GM23338 (cell line): ENCODE results near the gene PKD2L2. TPM values are rescaled to one million over a fixed set of nuclear protein-coding genes. Genes with fewer than 3 reads are reported as not detected.

Source experiments
- ATAC-seq: fragments of 200-7000 bp; cut with Tn5 transposase; 3 replicates; pipeline ENCODE4 v1.9.1; 2020
- DNase-seq: peaks from one replicate; pipeline ENCODE4 v3.0.0-alpha.2; 2015; ENCODE audit warnings: low spot score
- H2AFZ ChIP-seq: fragments of 200-600 bp; sonication (generic); 2 replicates; pipeline ENCODE4 v1.8.0; 2016; ENCODE audit warnings: antibody characterized with exemption, mild to moderate bottlenecking, moderate library complexity
- H3F3A ChIP-seq: fragments of 200-600 bp; sonication (generic); replicated peaks from 2 replicates; pipeline ENCODE4 v1.8.0; 2017; ENCODE audit warnings: antibody characterized with exemption, mixed run types, low read depth
- H3K27ac ChIP-seq: fragments of 200-600 bp; sonication (generic); 2 replicates; pipeline ENCODE4 v1.6.1; 2016; ENCODE audit warnings: low read depth
- H3K27me3 ChIP-seq: fragments of 200-600 bp; sonication (generic); 2 replicates; pipeline ENCODE4 v1.8.0; 2016; ENCODE audit warnings: mild to moderate bottlenecking, mixed run types, moderate library complexity; ENCODE audit not compliant: insufficient read depth
- H3K36me3 ChIP-seq: fragments of 200-600 bp; sonication (generic); 2 replicates; pipeline ENCODE4 v1.8.0; 2016; ENCODE audit warnings: mild to moderate bottlenecking; ENCODE audit not compliant: insufficient read depth
- H3K4me1 ChIP-seq: fragments of 200-600 bp; sonication (generic); 2 replicates; pipeline ENCODE4 v1.8.0; 2016; ENCODE audit warnings: mild to moderate bottlenecking, moderate library complexity; ENCODE audit not compliant: insufficient read depth
- H3K4me2 ChIP-seq: fragments of 200-600 bp; sonication (generic); 2 replicates; pipeline ENCODE4 v1.7.1; 2017; ENCODE audit warnings: mixed run types
- H3K4me3 ChIP-seq: fragments of 200-600 bp; sonication (generic); 2 replicates; pipeline ENCODE4 v1.6.1; 2016; ENCODE audit warnings: mixed run types
- H3K79me2 ChIP-seq: fragments of 200-600 bp; sonication (generic); replicated peaks from 2 replicates; pipeline ENCODE4 v1.8.0; 2017; ENCODE audit warnings: mild to moderate bottlenecking; ENCODE audit not compliant: insufficient read depth
- H3K9me2 ChIP-seq: fragments of 200-600 bp; sonication (generic); 2 replicates; pipeline ENCODE4 v1.8.0; 2017; ENCODE audit not compliant: insufficient read depth
- H4K20me1 ChIP-seq: fragments of 200-600 bp; sonication (generic); replicated peaks from 2 replicates; pipeline ENCODE4 v1.8.0; 2017; ENCODE audit warnings: mild to moderate bottlenecking; ENCODE audit not compliant: insufficient read depth
- H3K27ac Mint-ChIP-seq: 2 replicates; pipeline ENCODE4 v1.8.0; 2020; ENCODE audit warnings: inconsistent platforms, mild to moderate bottlenecking, moderate library complexity, mixed read lengths
- H3K27me3 Mint-ChIP-seq: 3 replicates; pipeline ENCODE4 v1.8.0; 2022; ENCODE audit warnings: low read depth, mild to moderate bottlenecking, moderate library complexity, mixed read lengths, inconsistent platforms; ENCODE audit not compliant: insufficient read depth, poor library complexity
- H3K36me3 Mint-ChIP-seq: 3 replicates; pipeline ENCODE4 v1.8.0; 2021; ENCODE audit warnings: low read depth, mild to moderate bottlenecking, inconsistent platforms, moderate library complexity, mixed read lengths
- H3K4me1 Mint-ChIP-seq: 3 replicates; pipeline ENCODE4 v1.8.0; 2020; ENCODE audit warnings: mild to moderate bottlenecking, inconsistent platforms, mixed read lengths
- H3K4me3 Mint-ChIP-seq: 3 replicates; pipeline ENCODE4 v1.8.0; 2021; ENCODE audit warnings: moderate library complexity, mild to moderate bottlenecking, inconsistent platforms, mixed read lengths
- H3K9me3 Mint-ChIP-seq: 3 replicates; pipeline ENCODE4 v1.8.0; 2020; ENCODE audit warnings: moderate library complexity, mild to moderate bottlenecking, inconsistent platforms, mixed read lengths
- CREB1 ChIP-seq: fragments of 250-450 bp; sonication (Bioruptor Pico); IDR thresholded peaks from 2 replicates; pipeline ENCODE4 v1.5.0; 2020; ENCODE audit warnings: low read depth, mild to moderate bottlenecking, moderate library complexity
- EZH2 ChIP-seq: fragments of 200-600 bp; sonication (generic); IDR thresholded peaks from one replicate; pipeline ENCODE4 v1.8.0; 2017; ENCODE audit warnings: antibody characterized with exemption, mild to moderate bottlenecking, low read depth; ENCODE audit not compliant: unreplicated experiment
- EZH2phosphoT487 ChIP-seq: fragments of 200-600 bp; sonication (generic); IDR thresholded peaks from one replicate; pipeline ENCODE4 v1.8.1; 2018; ENCODE audit warnings: antibody characterized with exemption; ENCODE audit not compliant: unreplicated experiment
- NANOG ChIP-seq: IDR thresholded peaks from 2 replicates; pipeline ENCODE4 v1.6.1; 2016; ENCODE audit warnings: antibody characterized with exemption, borderline replicate concordance
- POLR2AphosphoS5 ChIP-seq: IDR thresholded peaks from 2 replicates; pipeline ENCODE4 v1.6.1; 2016; ENCODE audit warnings: antibody characterized with exemption, low read depth
- ZNF331 ChIP-seq: fragments of 250-450 bp; sonication (Bioruptor Pico); IDR thresholded peaks from 2 replicates; pipeline ENCODE4 v1.5.0; 2020; ENCODE audit warnings: low read depth, mild to moderate bottlenecking, moderate library complexity
- polyA plus RNA-seq: library from polyadenylated mRNA; unstranded; fragments of >200 nt; fragmentation: Nextera tagmentation; extraction: Ambion mirVana; gene quantifications from 2 replicates; pipeline ENCODE4 v1.2.1, GENCODE V29; 2016
- total RNA-seq: library from RNA; depleted of rRNA; stranded (reverse); fragments of >200 nt; shearing (Covaris generic); gene quantifications from 2 replicates; pipeline ENCODE4 v1.2.3, GENCODE V29; 2014
- TF ChIP-seq, protein P1 (sequence below): fragments of 250-450 bp; sonication (Bioruptor Pico); IDR thresholded peaks from 2 replicates; pipeline ENCODE4 v1.5.0; 2020; ENCODE audit warnings: mild to moderate bottlenecking, moderate library complexity
- TF ChIP-seq, protein P2 (sequence below): IDR thresholded peaks from 2 replicates; pipeline ENCODE4 v1.6.1; 2016; ENCODE audit warnings: antibody characterized with exemption

PKD2L2 gene
- total and polyA plus RNA-seq, 2 experiments from 2014 or later = 0.16 TPM; not detected in 1

DNA sequence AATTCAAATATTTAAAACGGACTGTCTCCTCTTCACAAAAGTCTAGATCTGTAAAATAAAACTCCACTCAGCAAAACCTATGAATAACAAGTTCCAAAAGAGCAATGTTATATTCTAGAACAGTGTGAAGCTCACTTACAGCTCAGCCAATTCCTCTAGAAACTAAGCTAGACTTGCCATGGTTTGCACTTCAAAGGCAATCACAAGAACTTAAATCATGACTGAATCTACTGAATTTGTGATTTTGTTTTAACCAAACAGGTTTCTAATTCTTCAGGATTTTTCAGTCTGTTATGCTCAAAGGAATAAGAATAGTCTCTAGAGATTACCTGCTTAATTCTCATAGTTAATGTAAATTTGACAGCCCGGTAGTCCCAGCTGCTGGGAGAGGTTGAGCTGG, 1.4 kb upstream of the PKD2L2 start (continued):
- TF ChIP-seq, protein P1, sequence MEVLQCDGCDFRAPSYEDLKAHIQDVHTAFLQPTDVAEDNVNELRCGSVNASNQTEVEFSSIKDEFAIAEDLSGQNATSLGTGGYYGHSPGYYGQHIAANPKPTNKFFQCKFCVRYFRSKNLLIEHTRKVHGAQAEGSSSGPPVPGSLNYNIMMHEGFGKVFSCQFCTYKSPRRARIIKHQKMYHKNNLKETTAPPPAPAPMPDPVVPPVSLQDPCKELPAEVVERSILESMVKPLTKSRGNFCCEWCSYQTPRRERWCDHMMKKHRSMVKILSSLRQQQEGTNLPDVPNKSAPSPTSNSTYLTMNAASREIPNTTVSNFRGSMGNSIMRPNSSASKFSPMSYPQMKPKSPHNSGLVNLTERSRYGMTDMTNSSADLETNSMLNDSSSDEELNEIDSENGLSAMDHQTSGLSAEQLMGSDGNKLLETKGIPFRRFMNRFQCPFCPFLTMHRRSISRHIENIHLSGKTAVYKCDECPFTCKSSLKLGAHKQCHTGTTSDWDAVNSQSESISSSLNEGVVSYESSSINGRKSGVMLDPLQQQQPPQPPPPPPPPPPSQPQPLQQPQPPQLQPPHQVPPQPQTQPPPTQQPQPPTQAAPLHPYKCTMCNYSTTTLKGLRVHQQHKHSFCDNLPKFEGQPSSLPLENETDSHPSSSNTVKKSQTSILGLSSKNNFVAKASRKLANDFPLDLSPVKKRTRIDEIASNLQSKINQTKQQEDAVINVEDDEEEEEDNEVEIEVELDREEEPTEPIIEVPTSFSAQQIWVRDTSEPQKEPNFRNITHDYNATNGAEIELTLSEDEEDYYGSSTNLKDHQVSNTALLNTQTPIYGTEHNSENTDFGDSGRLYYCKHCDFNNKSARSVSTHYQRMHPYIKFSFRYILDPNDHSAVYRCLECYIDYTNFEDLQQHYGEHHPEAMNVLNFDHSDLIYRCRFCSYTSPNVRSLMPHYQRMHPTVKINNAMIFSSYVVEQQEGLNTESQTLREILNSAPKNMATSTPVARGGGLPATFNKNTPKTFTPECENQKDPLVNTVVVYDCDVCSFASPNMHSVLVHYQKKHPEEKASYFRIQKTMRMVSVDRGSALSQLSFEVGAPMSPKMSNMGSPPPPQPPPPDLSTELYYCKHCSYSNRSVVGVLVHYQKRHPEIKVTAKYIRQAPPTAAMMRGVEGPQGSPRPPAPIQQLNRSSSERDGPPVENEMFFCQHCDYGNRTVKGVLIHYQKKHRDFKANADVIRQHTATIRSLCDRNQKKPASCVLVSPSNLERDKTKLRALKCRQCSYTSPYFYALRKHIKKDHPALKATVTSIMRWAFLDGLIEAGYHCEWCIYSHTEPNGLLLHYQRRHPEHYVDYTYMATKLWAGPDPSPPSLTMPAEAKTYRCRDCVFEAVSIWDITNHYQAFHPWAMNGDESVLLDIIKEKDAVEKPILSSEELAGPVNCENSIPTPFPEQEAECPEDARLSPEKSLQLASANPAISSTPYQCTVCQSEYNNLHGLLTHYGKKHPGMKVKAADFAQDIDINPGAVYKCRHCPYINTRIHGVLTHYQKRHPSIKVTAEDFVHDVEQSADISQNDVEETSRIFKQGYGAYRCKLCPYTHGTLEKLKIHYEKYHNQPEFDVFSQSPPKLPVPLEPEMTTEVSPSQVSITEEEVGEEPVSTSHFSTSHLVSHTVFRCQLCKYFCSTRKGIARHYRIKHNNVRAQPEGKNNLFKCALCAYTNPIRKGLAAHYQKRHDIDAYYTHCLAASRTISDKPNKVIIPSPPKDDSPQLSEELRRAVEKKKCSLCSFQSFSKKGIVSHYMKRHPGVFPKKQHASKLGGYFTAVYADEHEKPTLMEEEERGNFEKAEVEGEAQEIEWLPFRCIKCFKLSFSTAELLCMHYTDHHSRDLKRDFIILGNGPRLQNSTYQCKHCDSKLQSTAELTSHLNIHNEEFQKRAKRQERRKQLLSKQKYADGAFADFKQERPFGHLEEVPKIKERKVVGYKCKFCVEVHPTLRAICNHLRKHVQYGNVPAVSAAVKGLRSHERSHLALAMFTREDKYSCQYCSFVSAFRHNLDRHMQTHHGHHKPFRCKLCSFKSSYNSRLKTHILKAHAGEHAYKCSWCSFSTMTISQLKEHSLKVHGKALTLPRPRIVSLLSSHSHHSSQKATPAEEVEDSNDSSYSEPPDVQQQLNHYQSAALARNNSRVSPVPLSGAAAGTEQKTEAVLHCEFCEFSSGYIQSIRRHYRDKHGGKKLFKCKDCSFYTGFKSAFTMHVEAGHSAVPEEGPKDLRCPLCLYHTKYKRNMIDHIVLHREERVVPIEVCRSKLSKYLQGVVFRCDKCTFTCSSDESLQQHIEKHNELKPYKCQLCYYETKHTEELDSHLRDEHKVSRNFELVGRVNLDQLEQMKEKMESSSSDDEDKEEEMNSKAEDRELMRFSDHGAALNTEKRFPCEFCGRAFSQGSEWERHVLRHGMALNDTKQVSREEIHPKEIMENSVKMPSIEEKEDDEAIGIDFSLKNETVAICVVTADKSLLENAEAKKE = no peak
- no peak for TF ChIP-seq NANOG
- TF ChIP-seq, protein P2, sequence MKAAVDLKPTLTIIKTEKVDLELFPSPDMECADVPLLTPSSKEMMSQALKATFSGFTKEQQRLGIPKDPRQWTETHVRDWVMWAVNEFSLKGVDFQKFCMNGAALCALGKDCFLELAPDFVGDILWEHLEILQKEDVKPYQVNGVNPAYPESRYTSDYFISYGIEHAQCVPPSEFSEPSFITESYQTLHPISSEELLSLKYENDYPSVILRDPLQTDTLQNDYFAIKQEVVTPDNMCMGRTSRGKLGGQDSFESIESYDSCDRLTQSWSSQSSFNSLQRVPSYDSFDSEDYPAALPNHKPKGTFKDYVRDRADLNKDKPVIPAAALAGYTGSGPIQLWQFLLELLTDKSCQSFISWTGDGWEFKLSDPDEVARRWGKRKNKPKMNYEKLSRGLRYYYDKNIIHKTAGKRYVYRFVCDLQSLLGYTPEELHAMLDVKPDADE = no peak
- TF ChIP-seq POLR2AphosphoS5 = no peak
- no peak for TF ChIP-seq CREB1 (CRISPR knock-in tag)
- no peak for TF ChIP-seq ZNF331 (CRISPR knock-in tag)

DNA sequence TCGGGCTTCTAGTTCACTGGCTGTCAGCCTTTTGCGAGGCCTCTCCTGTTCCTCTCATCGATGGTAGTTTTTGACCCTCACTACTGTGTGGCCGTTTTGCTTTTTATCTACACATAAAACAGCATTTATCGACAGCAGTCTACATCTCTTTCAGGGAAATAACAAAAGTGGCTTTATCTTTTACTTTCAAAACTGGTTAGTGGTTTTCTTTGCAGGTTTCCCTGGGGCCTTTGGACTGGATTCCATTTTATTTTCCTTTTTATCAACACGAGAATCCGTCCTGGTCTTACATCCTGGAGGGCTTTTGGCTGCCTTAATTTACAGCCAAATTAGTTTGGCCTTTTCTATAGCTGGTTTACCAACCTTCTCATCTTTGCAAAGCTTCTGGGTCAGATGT, 793 bp upstream of the PKD2L2 start:
- Histone ChIP-seq H2AFZ (peak overlapping the region; percentile 99), H4K20me1 (no peaks in the 10 kb centered on the region), H3K9me2 (no peaks in the 10 kb centered on the region), H3K4me3 (peak overlapping the region; percentile 52), H3K27ac (no peak overlapping the region; the same call in 1 of the 2 replicates), H3F3A (peaks cover 7% of the 10 kb centered on the region; the same call in 1 of the 2 replicates), H3K4me1 (peaks cover 16% of the 10 kb centered on the region), H3K79me2 (no peaks in the 10 kb centered on the region), H3K36me3 (no peaks in the 10 kb centered on the region), H3K4me2 (peak overlapping the region; percentile 76), H3K27me3 (no peaks in the 10 kb centered on the region)
- Mint-ChIP-seq H3K36me3 (no peaks in the 10 kb centered on the region), H3K4me3 (peak overlapping the region; percentile 65), H3K27ac (peak overlapping the region; percentile 2; the same call in 1 of the 2 replicates), H3K9me3 (no peaks in the 10 kb centered on the region; the same call in 2 of the 3 replicates), H3K27me3 (peaks cover 3% of the 10 kb centered on the region), H3K4me1 (peaks cover 13% of the 10 kb centered on the region; the same call in 2 of the 3 replicates)
- DNase-seq (no peak), ATAC-seq (no peak)
- TF ChIP-seq, protein P1 = no peak
- TF ChIP-seq CREB1 (CRISPR knock-in tag) (no peak), POLR2AphosphoS5 (no peak), EZH2 (no peak), EZH2phosphoT487 (no peak), ZNF331 (CRISPR knock-in tag) (no peak)
